H1 (cell line): ENCODE measurements around the gene BMP2. TPM values are rescaled to one million over a fixed set of nuclear protein-coding genes. Genes with fewer than 3 reads are reported as not detected.

Experiments
- CTCF ChIA-PET: fragments of 300-600 bp; sonication (Branson Sonifier 250); formaldehyde crosslinking; loops from one replicate; lab custom pipeline; 2021; ENCODE audit not compliant: partially characterized antibody; lab: Charles Lee
- POLR2A ChIA-PET: fragments of 300-600 bp; sonication (Branson Sonifier 250); formaldehyde crosslinking; loops from one replicate; lab custom pipeline; 2021; ENCODE audit warnings: inconsistent platforms; ENCODE audit not compliant: partially characterized antibody; lab: Charles Lee
- DNase-seq, 2 experiments: peaks; one replicate each; pipeline versions ENCODE4 v3.0.0 to v3.0.0-alpha.2; 2010 to 2022; ENCODE audit warnings: low spot score in 2 of 2, low read depth in 1 of 2, mixed read lengths in 1 of 2
- FAIRE-seq: peaks from 2 replicates; lab custom pipeline; 2011; peaks lifted over from hg19 to GRCh38; lab: Jason Lieb, UNC
- H2AFZ ChIP-seq: 2 replicates; pipeline ENCODE4 v1.8.1; 2012; ENCODE audit warnings: low read length, inconsistent platforms
- H2AK5ac ChIP-seq: 2 replicates; pipeline ENCODE4 v1.6.1; 2013; ENCODE audit warnings: low read depth, low read length
- H2BK120ac ChIP-seq: replicated peaks from 2 replicates; pipeline ENCODE3; 2013; ENCODE audit warnings: low read depth, low read length, inconsistent platforms
- H2BK12ac ChIP-seq: 2 replicates; pipeline ENCODE4 v1.6.1; 2013; ENCODE audit warnings: low read depth, low read length
- H2BK15ac ChIP-seq: 2 replicates; pipeline ENCODE4 v1.6.1; 2013; ENCODE audit warnings: low read length
- H2BK20ac ChIP-seq: 2 replicates; pipeline ENCODE4 v1.6.1; 2013; ENCODE audit warnings: low read length
- H2BK5ac ChIP-seq: 2 replicates; pipeline ENCODE4 v1.6.1; 2013; ENCODE audit warnings: low read depth, low read length
- H3K14ac ChIP-seq: 2 replicates; pipeline ENCODE4 v1.6.1; 2013; ENCODE audit warnings: inconsistent platforms; ENCODE audit not compliant: insufficient read length
- H3K18ac ChIP-seq: 2 replicates; pipeline ENCODE4 v1.6.1; 2013; ENCODE audit warnings: low read length; ENCODE audit errors: extremely low read depth
- H3K23ac ChIP-seq: 2 replicates; pipeline ENCODE4 v1.6.1; 2013; ENCODE audit warnings: inconsistent platforms; ENCODE audit not compliant: insufficient read length
- H3K23me2 ChIP-seq: 2 replicates; pipeline ENCODE4 v1.6.1; 2013; ENCODE audit warnings: low read depth, low read length
- H3K27ac ChIP-seq: 2 replicates; pipeline ENCODE4 v1.6.1; 2011; ENCODE audit warnings: low read depth, low read length, inconsistent platforms
- H3K27me3 ChIP-seq, 4 experiments: replicated peaks in 1 of 4; 1 replicate in 1 of 4; 2 replicates in 3 of 4; pipeline versions ENCODE4 v1.6.1 to v1.8.1; 2011 to 2013; ENCODE audit warnings: low read length in 3 of 4, mild to moderate bottlenecking in 3 of 4, inconsistent platforms in 2 of 4, mixed read lengths in 2 of 4, moderate library complexity in 1 of 4; ENCODE audit not compliant: control insufficient read depth in 3 of 4, insufficient read depth in 3 of 4; ENCODE audit errors: extremely low read depth in 1 of 4
- H3K36me3 ChIP-seq, 4 experiments: 2 replicates each; pipeline versions ENCODE4 v1.6.1 to v1.8.1; 2011 to 2013; ENCODE audit warnings: mild to moderate bottlenecking in 4 of 4, low read length in 3 of 4, moderate library complexity in 2 of 4, control low read depth in 1 of 4, inconsistent platforms in 1 of 4; ENCODE audit not compliant: insufficient read depth in 4 of 4, control insufficient read depth in 2 of 4
- H3K4ac ChIP-seq: replicated peaks from 2 replicates; pipeline ENCODE3; 2013; ENCODE audit warnings: low read length, low read depth, mixed read lengths, inconsistent platforms; ENCODE audit not compliant: insufficient read length
- H3K4me1 ChIP-seq, 4 experiments: replicated peaks in 1 of 4; 1 replicate in 1 of 4; 2 replicates in 3 of 4; pipeline versions ENCODE4 v1.6.1 to v1.8.1; 2011 to 2013; ENCODE audit warnings: low read length in 3 of 4, inconsistent platforms in 2 of 4, mixed read lengths in 1 of 4; ENCODE audit not compliant: insufficient read depth in 4 of 4, control insufficient read depth in 3 of 4
- H3K4me2 ChIP-seq, 2 experiments: 2 replicates each; pipeline versions ENCODE4 v1.6.1 to v1.8.1; 2011 to 2013; ENCODE audit warnings: low read depth in 2 of 2, low read length in 2 of 2, control low read depth in 1 of 2, inconsistent platforms in 1 of 2, mild to moderate bottlenecking in 1 of 2; ENCODE audit not compliant: insufficient read depth in 1 of 2
- H3K4me3 ChIP-seq, 4 experiments: fragments of 200-600, 300-600 bp in 1 of 4; sonication (generic), shearing (Covaris generic), sonication (Bioruptor Twin) in 1 of 4; 2 replicates each; pipeline versions ENCODE4 v1.5.1 to v1.8.1; 2011 to 2016; ENCODE audit warnings: low read length in 4 of 4, low read depth in 3 of 4, control low read depth in 2 of 4, inconsistent platforms in 2 of 4, mild to moderate bottlenecking in 2 of 4, mixed read lengths in 1 of 4, moderate library complexity in 1 of 4; ENCODE audit not compliant: insufficient read depth in 2 of 4; ENCODE audit errors: extremely low read depth in 1 of 4
- H3K56ac ChIP-seq: replicated peaks from 2 replicates; pipeline ENCODE3; 2013; ENCODE audit warnings: low read depth, mild to moderate bottlenecking, mixed read lengths, low read length, inconsistent platforms; ENCODE audit not compliant: insufficient read length
- H3K79me1 ChIP-seq: 2 replicates; pipeline ENCODE4 v1.6.1; 2013; ENCODE audit warnings: low read depth, low read length, control low read depth
- H3K79me2 ChIP-seq, 2 experiments: 2 replicates each; pipeline versions ENCODE4 v1.6.1 to v1.8.1; 2012 to 2013; ENCODE audit warnings: low read length in 2 of 2, mild to moderate bottlenecking in 2 of 2, inconsistent platforms in 1 of 2; ENCODE audit not compliant: insufficient read depth in 2 of 2, control insufficient read depth in 1 of 2
- H3K9ac ChIP-seq, 4 experiments: replicated peaks in 1 of 4; 1 replicate in 1 of 4; 2 replicates in 3 of 4; pipeline versions ENCODE4 v1.6.1 to v1.8.1; 2011 to 2013; ENCODE audit warnings: low read depth in 3 of 4, low read length in 3 of 4, control low read depth in 2 of 4, mild to moderate bottlenecking in 2 of 4, moderate library complexity in 2 of 4, inconsistent platforms in 1 of 4; ENCODE audit errors: extremely low read depth in 1 of 4
- H3K9me3 ChIP-seq, 2 experiments: 2 replicates each; pipeline versions ENCODE4 v1.6.1 to v1.8.1; 2012 to 2013; ENCODE audit warnings: mild to moderate bottlenecking in 2 of 2, moderate library complexity in 2 of 2, control low read depth in 1 of 2, inconsistent platforms in 1 of 2, low read depth in 1 of 2, low read length in 1 of 2, mixed read lengths in 1 of 2; ENCODE audit not compliant: insufficient read depth in 2 of 2
- H4K20me1 ChIP-seq, 2 experiments: replicated peaks in 1 of 2; 2 replicates each; pipeline versions ENCODE3 to v1.8.1; 2011 to 2013; ENCODE audit warnings: inconsistent platforms in 2 of 2, low read length in 2 of 2, mild to moderate bottlenecking in 1 of 2; ENCODE audit not compliant: insufficient read depth in 2 of 2, control insufficient read depth in 1 of 2
- H4K5ac ChIP-seq: 2 replicates; pipeline ENCODE4 v1.6.1; 2013; ENCODE audit warnings: low read length, low read depth, mixed read lengths, inconsistent platforms; ENCODE audit not compliant: insufficient read length
- H4K8ac ChIP-seq: 2 replicates; pipeline ENCODE4 v1.8.0; 2013; ENCODE audit warnings: mild to moderate bottlenecking, moderate library complexity, low read length, inconsistent platforms; ENCODE audit not compliant: insufficient read depth; ENCODE audit errors: extremely low read depth
- H4K91ac ChIP-seq: replicated peaks from 2 replicates; pipeline ENCODE3; 2013; ENCODE audit warnings: low read length, mixed read lengths, inconsistent platforms; ENCODE audit not compliant: insufficient read length
- SIN3A ChIP-seq, 2 experiments: IDR thresholded peaks in 1 of 2; conservative IDR thresholded peaks in 1 of 2; 2 replicates each; pipeline ENCODE4 v1.6.1; 2011 to 2012; ENCODE audit warnings: low read length in 2 of 2, improper control_type of control experiment in 1 of 2, low read depth in 1 of 2, mild to moderate bottlenecking in 1 of 2
- SUZ12 ChIP-seq: fragments of 200-600 bp; sonication (generic); IDR thresholded peaks from 2 replicates; pipeline ENCODE4 v1.6.1; 2012; ENCODE audit warnings: mild to moderate bottlenecking, inconsistent platforms, low read length, moderate library complexity, mixed read lengths
- WGBS, 2 experiments: shearing (Covaris generic) in 1 of 2; methylation state at CpG; one replicate each; pipeline versions ENCODE4 v1.1.6 to v1.1.7; 2013 to 2015; ENCODE audit warnings: low lambda C conversion rate in 2 of 2, mixed read lengths in 2 of 2, inconsistent platforms in 1 of 2, low coverage in 1 of 2, missing lambda C conversion rate in 1 of 2; ENCODE audit not compliant: insufficient replicate concordance in 2 of 2, insufficient coverage in 1 of 2, insufficient read length in 1 of 2; ENCODE audit errors: extremely low coverage in 1 of 2, missing lambda C conversion rate in 1 of 2; 5-methylcytosine and 5-hydroxymethylcytosine counted together
- polyA plus RNA-seq, 7 experiments: library from polyadenylated mRNA; depleted of rRNA in 3 of 7; stranded (reverse) in 5 of 7; unstranded in 2 of 7; fragments of >200 nt in 5 of 7; fragments of 200-250 nt in 2 of 7; gene quantifications; 1 replicate in 5 of 7; 2 replicates in 1 of 7; 4 replicates in 1 of 7; pipeline versions ENCODE4 v1.2.1 to v1.2.3, GENCODE V29; 2011 to 2013; ENCODE audit warnings: missing spikeins in 2 of 7, mixed read lengths in 2 of 7
- total RNA-seq: library from RNA; stranded (reverse); fragmentation: NEBNext Ultra II Directional; extraction: Animal tissue kit (Norgen Biotek cat#: 25700); gene quantifications from 2 replicates; pipeline ENCODE4 v1.2.1, GENCODE V29; 2021

The BMP2 gene
- total and polyA plus RNA-seq, 2 of the 8 experiments (the other 6 are each of a cell fraction or from before 2014, with no cell fraction given): 1.8 to 3.6 TPM

DNA sequence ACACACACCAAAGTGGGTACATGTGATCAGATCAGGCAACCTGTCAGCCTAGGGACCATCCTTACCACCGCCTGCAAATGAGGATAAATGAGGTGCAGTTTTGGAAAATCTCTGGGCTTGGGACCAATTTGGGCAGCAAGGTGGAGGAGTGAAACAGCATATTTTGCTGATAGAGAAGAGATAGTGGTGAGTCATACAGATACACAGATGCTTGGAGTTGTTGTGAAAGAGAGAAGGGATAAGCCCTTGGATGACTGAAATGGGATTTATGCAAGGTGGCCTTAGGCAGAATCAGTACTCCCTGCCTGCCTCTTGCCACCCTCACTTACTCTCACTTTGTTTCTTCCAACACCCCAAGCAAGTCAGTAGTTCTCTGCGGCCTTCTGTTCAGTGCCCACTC, 34.7 kb downstream of the BMP2 start:
- no peaks in the 10 kb centered on the region for H3K79me1 ChIP-seq
- WGBS, 2 experiments: 94% methylated on average over 2 of the region's 2 CpGs; no CpG with 5 or more reads in 1 of the 2 experiments
- TF ChIP-seq SUZ12: no peak
- TF ChIP-seq SIN3A (conservative IDR thresholded peaks at IDR 0.05 in 1 of 2, IDR thresholded peaks at IDR 0.05 in 1 of 2; ENCODE audit: low read depth in 1 of 2, low read length in 2 of 2): no peak

More for the DNA sequence above, 34.7 kb downstream of the BMP2 start:
- DNase-seq: no peak
- CTCF ChIA-PET: no interaction called here
- Histone ChIP-seq H3K36me3 (no peaks in the 10 kb centered on the region), H3K4me1 (no peaks in the 10 kb centered on the region), H3K27me3 (no peaks in the 10 kb centered on the region), H2BK5ac (no peak overlapping the region), H3K4ac (no peak overlapping the region), H2BK15ac (no peak overlapping the region), H4K20me1 (no peaks in the 10 kb centered on the region), H3K18ac (no peak overlapping the region), H3K9ac (no peak overlapping the region), H4K5ac (no peak overlapping the region), H2AFZ (no peak overlapping the region), H3K14ac (no peak overlapping the region), H3K9me3 (peaks cover 0 to 2% of the 10 kb centered on the region in 2 experiments; a peak in 2 of 4 replicates), H3K56ac (no peak overlapping the region), H2BK12ac (no peak overlapping the region), H3K23me2 (no peaks in the 10 kb centered on the region), H3K23ac (no peak overlapping the region), H4K8ac (no peak overlapping the region), H3K27ac (no peak overlapping the region), H2AK5ac (no peak overlapping the region), H2BK120ac (no peak overlapping the region), H3K4me2 (no peak overlapping the region), H2BK20ac (no peak overlapping the region), H3K4me3 (no peak overlapping the region), H3K79me2 (no peaks in the 10 kb centered on the region), H4K91ac (no peak overlapping the region)
- FAIRE-seq: no peak
- POLR2A ChIA-PET: no interaction called here
